Activated B cell treated with CpG ODN at 0.5 μM for 24 hours (primary cell): ENCODE data around the gene DOC2B. TPM values are rescaled to one million over a fixed set of nuclear protein-coding genes. Genes with fewer than 3 reads are reported as not detected.

Source experiments
- ATAC-seq: fragments of 200-7000 bp; cut with Tn5 transposase; one replicate; pipeline ENCODE4 v1.10.0; 2021; ENCODE audit warnings: low read depth, mild to moderate bottlenecking, moderate library complexity
- CTCF ChIA-PET: fragments of 350-600 bp; sonication (Branson Sonifier 250); formaldehyde crosslinking; loops from one replicate; lab custom pipeline; 2021; ENCODE audit warnings: antibody characterized with exemption; lab: Charles Lee
- POLR2A ChIA-PET: fragments of 350-600 bp; sonication (Branson Sonifier 250); formaldehyde crosslinking; loops from one replicate; lab custom pipeline; 2021; ENCODE audit warnings: antibody characterized with exemption; lab: Charles Lee
- DNase-seq: peaks from one replicate; pipeline ENCODE4 v3.0.0; 2022
- H3K27ac Mint-ChIP-seq: one replicate; pipeline ENCODE4 v1.8.0; 2020; ENCODE audit warnings: mixed read lengths
- H3K27me3 Mint-ChIP-seq: one replicate; pipeline ENCODE4 v1.8.0; 2021; ENCODE audit warnings: mixed read lengths
- H3K36me3 Mint-ChIP-seq: one replicate; pipeline ENCODE4 v1.8.0; 2021; ENCODE audit warnings: low read depth, mixed read lengths
- H3K4me1 Mint-ChIP-seq: one replicate; pipeline ENCODE4 v1.8.0; 2021; ENCODE audit warnings: mixed read lengths
- H3K4me3 Mint-ChIP-seq: one replicate; pipeline ENCODE4 v1.8.0; 2020; ENCODE audit warnings: mild to moderate bottlenecking, mixed read lengths
- H3K9me3 Mint-ChIP-seq: one replicate; pipeline ENCODE4 v1.8.0; 2020; ENCODE audit warnings: mixed read lengths
- CTCF ChIP-seq: fragments of 200-600 bp; IDR thresholded peaks from one replicate; pipeline ENCODE4 v1.8.0; 2022; ENCODE audit warnings: antibody characterized with exemption, mild to moderate bottlenecking
- intact Hi-C: fragments of 100-400 bp; cut with micrococcal nuclease; formaldehyde crosslinking; loops from one replicate; pipeline ENCODE4 v1.15.1; 2024
- total RNA-seq: library from RNA; stranded (reverse); gene quantifications from 2 replicates; pipeline ENCODE4 v1.2.3, GENCODE V29; 2022

DOC2B gene
- total RNA-seq, 1 donor from 2014 or later: not detected

GRCh38 chr17:156094-156621, 25.3 kb downstream of the DOC2B start:
- Mint-ChIP-seq H3K4me1 (no peaks in the 10 kb centered on the region), H3K27ac (no peak overlapping the region), H3K36me3 (no peaks in the 10 kb centered on the region), H3K4me3 (no peak overlapping the region), H3K9me3 (no peaks in the 10 kb centered on the region), H3K27me3 (peaks cover 2% of the 10 kb centered on the region)
- no peak for TF ChIP-seq CTCF
- CTCF ChIA-PET: no interaction called here
- POLR2A ChIA-PET: interaction anchor here (0.5 kb wide), 1 partner anchor 1832 kb away, joined by 3 read pairs; no protein-coding TSS in a partner anchor
- intact Hi-C loops: no loop called here
- DNase-seq: no peak
- no peak for ATAC-seq

- Mint-ChIP-seq H3K4me3 (no peak overlapping the region), H3K4me1 (no peaks in the 10 kb centered on the region), H3K9me3 (no peaks in the 10 kb centered on the region), H3K27me3 (peaks cover 2% of the 10 kb centered on the region), H3K36me3 (no peaks in the 10 kb centered on the region), H3K27ac (no peak overlapping the region)
- POLR2A ChIA-PET: interaction anchor here (0.5 kb wide), 1 partner anchor 1832 kb away, joined by 3 read pairs; no protein-coding TSS in a partner anchor
- ATAC-seq: no peak
- intact Hi-C loops: no loop called here
- DNase-seq: no peak
- no peak for TF ChIP-seq CTCF
- CTCF ChIA-PET: no interaction called here
These were observed 25.9 kb downstream of the DOC2B start for GRCh38 chr17:155576-155975.

GRCh38 chr17:153851-154250, 27.6 kb downstream of the DOC2B start:
- H3K4me3 Mint-ChIP-seq: no peak overlapping the region
- H3K4me1 Mint-ChIP-seq: no peaks in the 10 kb centered on the region
- H3K27me3 Mint-ChIP-seq: peaks cover 4% of the 10 kb centered on the region
- no peaks in the 10 kb centered on the region for H3K36me3 Mint-ChIP-seq
- CTCF ChIA-PET: no interaction called here
- POLR2A ChIA-PET: no interaction called here
- no peak for TF ChIP-seq CTCF
- intact Hi-C loops: no loop called here
- ATAC-seq: no peak
- DNase-seq: no peak
- no peaks in the 10 kb centered on the region for H3K9me3 Mint-ChIP-seq
- no peak overlapping the region for H3K27ac Mint-ChIP-seq

GRCh38 chr17:152860-153420, 28.5 kb downstream of the DOC2B start:
- POLR2A ChIA-PET: no interaction called here
- Mint-ChIP-seq H3K27me3 (peaks cover 4% of the 10 kb centered on the region), H3K4me1 (no peaks in the 10 kb centered on the region), H3K36me3 (no peaks in the 10 kb centered on the region), H3K27ac (no peak overlapping the region), H3K4me3 (no peak overlapping the region), H3K9me3 (no peaks in the 10 kb centered on the region)
- DNase-seq (no peak), ATAC-seq (no peak)
- intact Hi-C loops: no loop called here
- no peak for TF ChIP-seq CTCF
- CTCF ChIA-PET: no interaction called here

- intact Hi-C loops: no loop called here
- Mint-ChIP-seq H3K36me3 (no peaks in the 10 kb centered on the region), H3K4me1 (no peaks in the 10 kb centered on the region), H3K27me3 (peaks cover 4% of the 10 kb centered on the region), H3K27ac (no peak overlapping the region), H3K4me3 (no peak overlapping the region), H3K9me3 (no peaks in the 10 kb centered on the region)
- ATAC-seq: no peak
- no peak for TF ChIP-seq CTCF
- ChIA-PET CTCF (no interaction called here), POLR2A (no interaction called here)
- DNase-seq: peak; percentile 12
These were observed 29.3 kb downstream of the DOC2B start for GRCh38 chr17:151886-152859.
